ENCODE data around the gene SLC2A10.

SLC2A10 gene

DNA sequence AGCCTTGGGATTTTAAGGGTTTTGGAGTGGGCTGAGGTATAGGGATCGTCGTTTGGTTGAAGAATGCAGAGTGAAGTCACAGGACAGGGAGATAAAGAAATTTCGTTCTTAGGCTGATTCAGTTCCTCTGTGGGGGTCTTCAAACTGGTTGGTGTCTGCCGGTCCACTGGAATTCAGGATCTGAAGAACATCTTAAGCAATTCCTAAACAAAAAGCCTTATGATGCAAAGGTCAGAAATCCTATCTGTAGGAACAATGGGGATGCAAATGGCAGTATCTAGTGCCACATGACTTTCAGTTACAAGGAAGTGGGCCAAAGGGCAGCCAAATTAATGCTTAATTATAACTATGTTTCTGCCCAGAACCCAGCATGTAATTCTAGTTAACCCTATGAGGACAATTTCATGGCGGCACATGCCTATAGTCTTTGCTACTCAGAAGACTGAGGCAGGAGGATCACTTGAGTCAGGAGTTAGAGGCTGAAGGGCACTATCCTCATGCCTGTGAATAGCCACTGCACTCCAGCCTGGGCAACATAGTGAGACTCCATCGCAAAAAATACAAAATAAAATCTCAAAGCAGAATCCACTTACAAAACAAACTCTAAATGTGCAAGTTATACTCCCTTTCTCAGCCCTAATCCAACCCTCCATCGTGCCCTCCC, 4.6 kb upstream of the SLC2A10 start:
- no peak for DNase-seq

DNA sequence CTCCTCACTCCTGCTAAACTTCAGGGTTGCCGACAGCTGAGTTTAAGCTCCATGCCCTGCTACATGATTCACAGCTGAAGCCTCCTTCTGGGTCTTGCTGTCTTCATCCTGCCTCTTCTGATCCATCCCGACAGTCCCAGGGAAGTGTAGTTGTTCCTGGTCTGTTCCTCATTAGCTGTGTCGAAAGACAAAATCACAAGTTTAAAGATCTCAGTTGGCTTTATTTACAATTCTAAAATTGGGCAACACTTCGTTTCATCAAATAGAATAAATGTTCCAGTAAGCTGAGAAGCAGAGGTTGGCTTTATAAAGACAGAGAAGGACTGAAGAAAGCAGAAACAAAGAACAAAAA, 4.1 kb upstream of the SLC2A10 start:
- DNase-seq = no peak

- DNase-seq = no peak
Observed at GRCh38 chr20:46706242-46706641, 3.2 kb upstream of the SLC2A10 start.

DNA sequence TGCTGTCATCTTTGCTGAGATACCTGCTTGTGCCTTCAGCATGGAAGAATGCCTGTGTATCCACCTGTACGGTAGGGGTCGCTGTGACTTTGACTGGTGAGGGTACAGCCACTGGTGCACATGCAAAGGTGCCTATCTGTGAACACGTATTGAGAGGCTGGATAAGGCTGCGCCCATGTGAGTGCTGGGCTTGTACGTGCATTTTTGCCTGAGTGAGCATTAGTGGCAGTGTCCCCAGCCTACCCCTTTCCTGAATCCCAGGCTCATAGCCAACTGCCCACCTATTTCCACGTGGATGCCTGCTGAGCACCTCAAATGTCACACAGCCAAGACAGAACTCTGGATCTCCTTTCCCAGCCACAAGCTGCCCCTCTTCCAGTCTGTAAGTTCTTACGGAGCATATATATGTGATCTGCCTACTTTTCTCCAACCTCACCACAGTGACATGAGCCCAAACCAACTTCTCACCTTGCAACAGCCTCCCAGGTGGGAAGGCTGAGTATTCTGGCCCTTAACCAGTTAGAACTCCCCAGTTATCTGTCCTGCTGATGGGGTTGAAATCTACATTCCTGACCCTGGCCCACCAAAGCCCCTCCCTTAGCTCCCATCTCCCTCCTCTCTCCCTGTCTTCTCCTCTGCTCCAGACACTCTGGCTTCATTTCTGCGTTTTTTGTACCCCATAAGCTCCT, 1.1 kb upstream of the SLC2A10 start:
- peak; percentile 19 for DNase-seq

DNA sequence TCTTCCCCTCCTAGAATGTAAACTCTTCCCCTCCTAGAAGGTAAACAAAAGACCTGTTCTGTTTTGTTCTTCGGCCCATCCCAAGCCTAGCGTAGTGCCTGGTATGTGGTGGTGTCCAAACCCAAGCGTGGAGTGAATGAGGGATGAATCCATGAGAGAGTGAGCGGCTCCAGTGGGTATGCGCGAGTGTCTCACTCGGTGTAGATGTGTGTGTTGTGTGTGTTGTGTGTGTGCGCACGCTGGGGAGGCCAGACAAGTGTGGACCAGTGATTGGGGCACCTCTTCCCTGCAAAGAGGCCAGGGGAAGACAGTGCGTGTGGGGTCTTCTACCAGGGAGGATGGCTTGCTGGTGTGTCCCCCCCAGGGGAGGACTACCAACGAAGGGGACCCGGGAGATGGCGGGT, 392 bp upstream of the SLC2A10 start:
- no peak for DNase-seq

- no peak for DNase-seq
Observed at GRCh38 chr20:46710153-46710913, 884 bp downstream of the SLC2A10 start.

DNA sequence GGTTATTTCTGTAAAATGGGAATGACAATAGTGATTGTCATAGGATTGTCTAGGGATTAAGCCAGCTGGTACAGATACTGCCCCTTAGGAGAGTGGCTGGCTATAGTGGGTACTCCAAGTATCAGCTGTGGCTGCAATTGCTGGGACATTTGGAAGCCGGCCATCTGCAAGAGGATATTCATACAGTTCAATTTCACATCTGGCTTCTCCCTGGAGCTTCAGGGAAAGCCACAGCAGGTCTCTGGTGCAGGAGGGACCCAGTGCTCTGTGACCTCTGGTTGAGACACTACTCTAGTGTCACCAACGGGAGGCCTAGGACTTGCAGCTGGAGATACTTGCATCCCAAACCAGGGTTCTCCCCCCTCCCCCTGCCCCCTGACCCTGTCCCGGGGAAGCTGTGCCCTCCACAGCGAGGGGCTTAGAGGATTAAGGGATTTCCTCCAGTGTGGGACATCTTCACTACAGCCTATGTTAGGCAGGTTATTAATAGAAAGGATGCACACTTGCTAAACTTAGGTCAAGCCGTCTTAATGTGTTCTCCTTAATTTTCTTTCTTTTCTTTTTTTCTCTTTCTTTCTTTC, 2.7 kb downstream of the SLC2A10 start:
- DNase-seq = no peak

- no peak for DNase-seq
Observed at GRCh38 chr20:46713957-46714834, 4.7 kb downstream of the SLC2A10 start.

GRCh38 chr20:46715292-46715756, 5.9 kb downstream of the SLC2A10 start:
- DNase-seq = no peak

GRCh38 chr20:46717818-46718541, 8.5 kb downstream of the SLC2A10 start:
- no peak for DNase-seq

GRCh38 chr20:46720019-46720418, 10.6 kb downstream of the SLC2A10 start:
- no peak for DNase-seq

GRCh38 chr20:46720776-46721425, 11.5 kb downstream of the SLC2A10 start:
- DNase-seq = peak; percentile 18

DNA sequence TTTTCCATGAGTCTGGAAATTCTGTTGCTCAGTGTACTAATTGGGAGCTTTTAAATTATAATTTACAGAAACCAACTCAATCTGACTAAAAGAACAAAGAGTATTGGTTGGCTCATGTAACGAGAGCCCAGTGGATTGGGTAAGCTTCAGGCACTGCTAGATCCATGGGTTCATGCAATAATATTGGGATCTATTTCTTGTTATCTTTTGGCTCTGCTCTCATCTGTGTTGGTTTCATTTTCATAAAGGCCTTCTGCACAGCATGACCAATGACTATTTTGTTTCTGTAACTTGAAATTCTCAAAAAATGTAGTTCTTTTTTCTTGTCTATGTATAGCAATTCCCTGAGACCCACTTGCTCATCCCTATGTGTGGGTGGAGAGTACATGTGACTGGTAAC, 12.0 kb downstream of the SLC2A10 start:
- no peak for DNase-seq

- no peak for DNase-seq
Observed at GRCh38 chr20:46722450-46722849, 13.0 kb downstream of the SLC2A10 start.

GRCh38 chr20:46723039-46723438, 13.6 kb downstream of the SLC2A10 start:
- no peak for DNase-seq

DNA sequence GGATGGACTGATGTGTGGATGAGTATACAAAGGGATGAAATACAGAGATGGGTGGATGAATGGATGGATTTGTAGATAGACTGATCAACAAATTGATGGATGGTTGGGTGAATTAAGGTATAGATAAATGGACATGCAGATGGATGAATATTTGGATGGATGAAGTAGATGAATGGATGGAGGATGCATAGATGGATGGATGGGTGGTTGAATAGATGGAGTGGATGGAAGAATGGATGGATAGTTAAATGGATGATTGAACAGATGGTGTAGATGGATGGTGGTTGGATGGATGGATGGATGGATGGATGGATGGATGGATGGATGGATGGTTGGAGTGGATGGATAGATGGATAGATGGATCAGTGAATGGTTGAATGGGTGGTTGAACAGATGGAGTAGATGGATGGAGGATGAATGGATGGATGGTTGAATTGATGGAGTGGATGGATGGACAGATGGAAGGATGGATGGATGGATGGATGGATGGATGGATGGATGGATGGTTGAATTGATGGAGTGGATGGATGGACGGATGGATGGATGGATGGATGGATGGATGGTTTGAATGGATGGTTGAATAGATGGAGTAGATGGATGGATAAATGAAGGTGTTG, 15.0 kb downstream of the SLC2A10 start:
- no peak for DNase-seq

DNA sequence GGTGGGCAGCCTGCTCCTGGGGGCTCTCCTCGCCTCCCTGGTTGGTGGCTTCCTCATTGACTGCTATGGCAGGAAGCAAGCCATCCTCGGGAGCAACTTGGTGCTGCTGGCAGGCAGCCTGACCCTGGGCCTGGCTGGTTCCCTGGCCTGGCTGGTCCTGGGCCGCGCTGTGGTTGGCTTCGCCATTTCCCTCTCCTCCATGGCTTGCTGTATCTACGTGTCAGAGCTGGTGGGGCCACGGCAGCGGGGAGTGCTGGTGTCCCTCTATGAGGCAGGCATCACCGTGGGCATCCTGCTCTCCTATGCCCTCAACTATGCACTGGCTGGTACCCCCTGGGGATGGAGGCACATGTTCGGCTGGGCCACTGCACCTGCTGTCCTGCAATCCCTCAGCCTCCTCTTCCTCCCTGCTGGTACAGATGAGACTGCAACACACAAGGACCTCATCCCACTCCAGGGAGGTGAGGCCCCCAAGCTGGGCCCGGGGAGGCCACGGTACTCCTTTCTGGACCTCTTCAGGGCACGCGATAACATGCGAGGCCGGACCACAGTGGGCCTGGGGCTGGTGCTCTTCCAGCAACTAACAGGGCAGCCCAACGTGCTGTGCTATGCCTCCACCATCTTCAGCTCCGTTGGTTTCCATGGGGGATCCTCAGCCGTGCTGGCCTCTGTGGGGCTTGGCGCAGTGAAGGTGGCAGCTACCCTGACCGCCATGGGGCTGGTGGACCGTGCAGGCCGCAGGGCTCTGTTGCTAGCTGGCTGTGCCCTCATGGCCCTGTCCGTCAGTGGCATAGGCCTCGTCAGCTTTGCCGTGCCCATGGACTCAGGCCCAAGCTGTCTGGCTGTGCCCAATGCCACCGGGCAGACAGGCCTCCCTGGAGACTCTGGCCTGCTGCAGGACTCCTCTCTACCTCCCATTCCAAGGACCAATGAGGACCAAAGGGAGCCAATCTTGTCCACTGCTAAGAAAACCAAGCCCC, 16.0 kb downstream of the SLC2A10 start:
- no peak for DNase-seq

- no peak for DNase-seq
Observed at GRCh38 chr20:46731770-46732169, 22.3 kb downstream of the SLC2A10 start.

- no peak for DNase-seq
Observed at GRCh38 chr20:46735436-46735835, 26.0 kb downstream of the SLC2A10 start.
